Measurements from ENCODE around the gene SSR4.

Gene SSR4

GRCh38 chrX:153831429-153832150 is 37.1 kb downstream of the SSR4 start:
- no peak for DNase-seq

GRCh38 chrX:153832728-153833127 is 38.3 kb downstream of the SSR4 start:
- DNase-seq: no peak

GRCh38 chrX:153836921-153837320 is 42.5 kb downstream of the SSR4 start:
- DNase-seq: no peak

GRCh38 chrX:153844509-153845082 is 50.1 kb downstream of the SSR4 start:
- DNase-seq: no peak

GRCh38 chrX:153845195-153845594 is 50.7 kb downstream of the SSR4 start:
- no peak for DNase-seq

GRCh38 chrX:153845842-153846241 is 51.4 kb downstream of the SSR4 start:
- DNase-seq: no peak
